IMR-90 (cell line): ENCODE measurements around the gene VARS2.

Source experiments
- BHLHE40 ChIP-seq: fragments of 150-350 bp; IDR thresholded peaks from 2 replicates; pipeline ENCODE4 v1.6.1; 2016; ENCODE audit warnings: mild to moderate bottlenecking, low read depth, low read length
- CEBPB ChIP-seq: IDR thresholded peaks from 2 replicates; pipeline ENCODE4 v1.6.1; 2012; ENCODE audit warnings: low read depth, low read length, improper control_type of control experiment
- CHD1 ChIP-seq: IDR thresholded peaks from 2 replicates; pipeline ENCODE4 v1.6.1; 2012; ENCODE audit warnings: low read depth, low read length, improper control_type of control experiment
- ELK1 ChIP-seq: fragments of 150-350 bp; IDR thresholded peaks from 2 replicates; pipeline ENCODE4 v1.6.1; 2016; ENCODE audit warnings: low read depth, mild to moderate bottlenecking, low read length, moderate library complexity, borderline replicate concordance
- MAFK ChIP-seq: IDR thresholded peaks from 2 replicates; pipeline ENCODE4 v1.6.1; 2012; ENCODE audit warnings: low read depth, low read length, improper control_type of control experiment
- MXI1 ChIP-seq: IDR thresholded peaks from 2 replicates; pipeline ENCODE4 v1.6.1; 2012; ENCODE audit warnings: low read depth, mild to moderate bottlenecking, low read length, moderate library complexity, borderline replicate concordance
- NFE2L2 ChIP-seq: fragments of 150-350 bp; IDR thresholded peaks from 2 replicates; pipeline ENCODE4 v1.6.1; 2016; ENCODE audit warnings: low read depth, mild to moderate bottlenecking, low read length
- POLR2A ChIP-seq: IDR thresholded peaks from 2 replicates; pipeline ENCODE4 v1.6.1; 2012; ENCODE audit warnings: mild to moderate bottlenecking, low read depth, low read length
- RAD21 ChIP-seq: IDR thresholded peaks from 2 replicates; pipeline ENCODE4 v1.6.1; 2012; ENCODE audit warnings: low read length, improper control_type of control experiment
- RCOR1 ChIP-seq: IDR thresholded peaks from 2 replicates; pipeline ENCODE4 v1.6.1; 2012; ENCODE audit warnings: mild to moderate bottlenecking, low read length, improper control_type of control experiment; ENCODE audit not compliant: insufficient replicate concordance
- RFX5 ChIP-seq: IDR thresholded peaks from 2 replicates; pipeline ENCODE4 v1.8.0; 2012; ENCODE audit warnings: low read depth, mild to moderate bottlenecking, low read length, moderate library complexity
- SMC3 ChIP-seq: fragments of 150-350 bp; IDR thresholded peaks from 2 replicates; pipeline ENCODE4 v1.6.1; 2016; ENCODE audit warnings: low read depth, mild to moderate bottlenecking, antibody characterized with exemption, low read length, moderate library complexity
- TF ChIP-seq, protein P1 (sequence below): conservative IDR thresholded peaks from 2 replicates; pipeline ENCODE4 v1.5.1; 2012; ENCODE audit warnings: mild to moderate bottlenecking, low read depth, low read length, improper control_type of control experiment
- TF ChIP-seq, protein P2 (sequence below): fragments of 150-350 bp; IDR thresholded peaks from 2 replicates; pipeline ENCODE4 v1.6.1; 2017; ENCODE audit warnings: mild to moderate bottlenecking, antibody characterized with exemption, low read length, low read depth

GRCh38 chr6:30870546-30870945 lies 43.5 kb upstream of the VARS2 start:
- TF ChIP-seq, protein P1, sequence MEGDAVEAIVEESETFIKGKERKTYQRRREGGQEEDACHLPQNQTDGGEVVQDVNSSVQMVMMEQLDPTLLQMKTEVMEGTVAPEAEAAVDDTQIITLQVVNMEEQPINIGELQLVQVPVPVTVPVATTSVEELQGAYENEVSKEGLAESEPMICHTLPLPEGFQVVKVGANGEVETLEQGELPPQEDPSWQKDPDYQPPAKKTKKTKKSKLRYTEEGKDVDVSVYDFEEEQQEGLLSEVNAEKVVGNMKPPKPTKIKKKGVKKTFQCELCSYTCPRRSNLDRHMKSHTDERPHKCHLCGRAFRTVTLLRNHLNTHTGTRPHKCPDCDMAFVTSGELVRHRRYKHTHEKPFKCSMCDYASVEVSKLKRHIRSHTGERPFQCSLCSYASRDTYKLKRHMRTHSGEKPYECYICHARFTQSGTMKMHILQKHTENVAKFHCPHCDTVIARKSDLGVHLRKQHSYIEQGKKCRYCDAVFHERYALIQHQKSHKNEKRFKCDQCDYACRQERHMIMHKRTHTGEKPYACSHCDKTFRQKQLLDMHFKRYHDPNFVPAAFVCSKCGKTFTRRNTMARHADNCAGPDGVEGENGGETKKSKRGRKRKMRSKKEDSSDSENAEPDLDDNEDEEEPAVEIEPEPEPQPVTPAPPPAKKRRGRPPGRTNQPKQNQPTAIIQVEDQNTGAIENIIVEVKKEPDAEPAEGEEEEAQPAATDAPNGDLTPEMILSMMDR, result no peak
- TF ChIP-seq POLR2A (no peak), RCOR1 (no peak), SMC3 (no peak), ELK1 (no peak), RFX5 (no peak), RAD21 (no peak), MXI1 (no peak), MAFK (no peak), CEBPB (no peak), NFE2L2 (no peak), CHD1 (no peak), BHLHE40 (no peak)
- TF ChIP-seq, protein P2, sequence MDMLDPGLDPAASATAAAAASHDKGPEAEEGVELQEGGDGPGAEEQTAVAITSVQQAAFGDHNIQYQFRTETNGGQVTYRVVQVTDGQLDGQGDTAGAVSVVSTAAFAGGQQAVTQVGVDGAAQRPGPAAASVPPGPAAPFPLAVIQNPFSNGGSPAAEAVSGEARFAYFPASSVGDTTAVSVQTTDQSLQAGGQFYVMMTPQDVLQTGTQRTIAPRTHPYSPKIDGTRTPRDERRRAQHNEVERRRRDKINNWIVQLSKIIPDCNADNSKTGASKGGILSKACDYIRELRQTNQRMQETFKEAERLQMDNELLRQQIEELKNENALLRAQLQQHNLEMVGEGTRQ, result no peak
